Measurements from ENCODE around the gene CEP164.

- no peak for TF ChIP-seq CTCF (IDR thresholded peaks at IDR 0.05)
- no peak for TF ChIP-seq POLR2AphosphoS5 (IDR thresholded peaks at IDR 0.05)
- TF ChIP-seq EP300 (IDR thresholded peaks at IDR 0.05; ENCODE audit: low read depth): no peak
- no peak for TF ChIP-seq POLR2A (IDR thresholded peaks at IDR 0.05)
Measured at GRCh38 chr11:117391181-117391580, 63.5 kb downstream of the CEP164 start.

All from transverse colon (tissue), 4 donors.